Left ventricle myocardium inferior (tissue), 1 donor: Measurements from ENCODE around the gene TCN2. TPM values are rescaled to one million over a fixed set of nuclear protein-coding genes. Genes with fewer than 3 reads are reported as not detected.

Experiments
- DNase-seq: peaks from one replicate; pipeline ENCODE4 v3.0.0-alpha.2; 2020
- H3K27ac ChIP-seq: fragments of 200-600 bp; replicated peaks from 2 replicates; pipeline ENCODE4 v1.8.0; 2021
- H3K27me3 ChIP-seq: fragments of 200-600 bp; 2 replicates; pipeline ENCODE4 v1.8.0; 2021; ENCODE audit warnings: low read depth
- H3K36me3 ChIP-seq: fragments of 200-600 bp; 2 replicates; pipeline ENCODE4 v1.8.0; 2021
- H3K4me1 ChIP-seq: fragments of 200-600 bp; 2 replicates; pipeline ENCODE4 v1.8.0; 2021
- H3K4me3 ChIP-seq: fragments of 200-600 bp; 2 replicates; pipeline ENCODE4 v1.8.0; 2021; ENCODE audit warnings: mild to moderate bottlenecking, moderate library complexity
- H3K9me3 ChIP-seq: fragments of 200-600 bp; replicated peaks from 2 replicates; pipeline ENCODE4 v1.8.0; 2021
- CTCF ChIP-seq: fragments of 200-600 bp; IDR thresholded peaks from 2 replicates; pipeline ENCODE4 v1.8.0; 2021; ENCODE audit warnings: antibody characterized with exemption, mild to moderate bottlenecking, borderline replicate concordance
- intact Hi-C: fragments of 100-400 bp; cut with micrococcal nuclease; formaldehyde crosslinking; loops from one replicate; pipeline ENCODE4 v1.11.0; 2022
- total RNA-seq: library from RNA; stranded (reverse); fragmentation: NEBNext Ultra II Directional; extraction: Animal tissue kit (Norgen Biotek cat#: 25700); gene quantifications from one replicate; pipeline ENCODE4 v1.2.1, GENCODE V29; 2021
- donor health status: DM: no; HTN: yes; CAD: no; lungs with severe emphysema.

The TCN2 gene
- total RNA-seq, 1 donor from 2014 or later: 14.1 TPM

GRCh38 chr22:30643055-30643875, 36.3 kb downstream of the TCN2 start:
- intact Hi-C loops: no loop called here
- peaks cover 4% of the 10 kb centered on the region for H3K36me3 ChIP-seq
- peaks cover 36% of the 10 kb centered on the region for H3K4me1 ChIP-seq
- peak; percentile 33 for DNase-seq
- TF ChIP-seq CTCF: no peak
- H3K9me3 ChIP-seq: no peaks in the 10 kb centered on the region
- no peaks in the 10 kb centered on the region for H3K27me3 ChIP-seq
- no peak overlapping the region for H3K4me3 ChIP-seq
- H3K27ac ChIP-seq: peak overlapping the region; percentile 57

GRCh38 chr22:30646518-30647160, 39.7 kb downstream of the TCN2 start:
- Histone ChIP-seq H3K36me3 (no peaks in the 10 kb centered on the region), H3K9me3 (no peaks in the 10 kb centered on the region), H3K27ac (no peak overlapping the region), H3K27me3 (no peaks in the 10 kb centered on the region), H3K4me1 (peaks cover 26% of the 10 kb centered on the region), H3K4me3 (no peak overlapping the region)
- no peak for TF ChIP-seq CTCF
- DNase-seq: no peak
- intact Hi-C loops: no loop called here

GRCh38 chr22:30647536-30647935, 40.6 kb downstream of the TCN2 start:
- peaks cover 22% of the 10 kb centered on the region for H3K4me1 ChIP-seq
- intact Hi-C loops: no loop called here
- no peak for DNase-seq
- no peak for TF ChIP-seq CTCF
- H3K4me3 ChIP-seq: no peak overlapping the region
- no peaks in the 10 kb centered on the region for H3K27me3 ChIP-seq
- no peaks in the 10 kb centered on the region for H3K36me3 ChIP-seq
- no peak overlapping the region for H3K27ac ChIP-seq
- H3K9me3 ChIP-seq: no peaks in the 10 kb centered on the region

GRCh38 chr22:30648825-30649224, 41.9 kb downstream of the TCN2 start:
- no peak for TF ChIP-seq CTCF
- DNase-seq: no peak
- H3K36me3 ChIP-seq: no peaks in the 10 kb centered on the region
- peaks cover 11% of the 10 kb centered on the region for H3K4me1 ChIP-seq
- no peaks in the 10 kb centered on the region for H3K27me3 ChIP-seq
- H3K27ac ChIP-seq: no peak overlapping the region
- intact Hi-C loops: no loop called here
- no peak overlapping the region for H3K4me3 ChIP-seq
- no peaks in the 10 kb centered on the region for H3K9me3 ChIP-seq

GRCh38 chr22:30649430-30650007, 42.5 kb downstream of the TCN2 start:
- H3K36me3 ChIP-seq: peaks cover 6% of the 10 kb centered on the region
- peaks cover 4% of the 10 kb centered on the region for H3K4me1 ChIP-seq
- H3K27me3 ChIP-seq: no peaks in the 10 kb centered on the region
- H3K4me3 ChIP-seq: no peak overlapping the region
- peak; percentile 24 for DNase-seq
- intact Hi-C loops: no loop called here
- H3K27ac ChIP-seq: no peak overlapping the region
- no peak for TF ChIP-seq CTCF
- no peaks in the 10 kb centered on the region for H3K9me3 ChIP-seq
